Prostate gland (tissue), 2 donors: ENCODE data around the gene ARMH3. TPM values are rescaled to one million over a fixed set of nuclear protein-coding genes. Genes with fewer than 3 reads are reported as not detected.

Experiments used
- DNase-seq: peaks from one replicate; pipeline ENCODE4 v3.0.0-alpha.2; 2019; ENCODE audit warnings: low spot score
- H3K27ac ChIP-seq, 2 donors: fragments of 200-600 bp; sonication (generic); 2 replicates each; pipeline ENCODE4 v1.5.1; 2017 to 2019
- H3K27me3 ChIP-seq: fragments of 200-600 bp; sonication (generic); replicated peaks from 2 replicates; pipeline ENCODE4 v1.5.1; 2019; ENCODE audit not compliant: insufficient read depth
- H3K36me3 ChIP-seq, 2 donors: fragments of 200-600 bp; sonication (generic); 1 replicate in 1 of 2; 2 replicates in 1 of 2; pipeline versions ENCODE4 v1.5.1 to v1.8.1; 2017 to 2019
- H3K4me1 ChIP-seq: fragments of 200-600 bp; sonication (generic); replicated peaks from 2 replicates; pipeline ENCODE4 v1.5.1; 2019
- H3K4me3 ChIP-seq, 2 donors: fragments of 200-600 bp; sonication (generic); 2 replicates each; pipeline ENCODE4 v1.5.1; 2017 to 2019
- H3K9me3 ChIP-seq: fragments of 200-600 bp; sonication (generic); 2 replicates; pipeline ENCODE4 v1.5.1; 2017
- CTCF ChIP-seq, 4 experiments: fragments of 200-600 bp in 2 of 4; fragments of 450-650 bp in 2 of 4; sonication (generic) in 2 of 4; IDR thresholded peaks; 1 replicate in 3 of 4; 2 replicates in 1 of 4; pipeline ENCODE4 v1.5.1; 2016 to 2019; ENCODE audit warnings: antibody characterized with exemption in 4 of 4, mild to moderate bottlenecking in 2 of 4, moderate library complexity in 2 of 4
- POLR2A ChIP-seq: fragments of 450-650 bp; IDR thresholded peaks from one replicate; pipeline ENCODE4 v1.6.1; 2016; ENCODE audit warnings: antibody characterized with exemption, mild to moderate bottlenecking
- POLR2AphosphoS5 ChIP-seq: sonication (generic); formaldehyde crosslinking; IDR thresholded peaks from one replicate; pipeline ENCODE4 v1.6.1; 2017; ENCODE audit warnings: antibody characterized with exemption
- WGBS: methylation state at CpG from one replicate; pipeline ENCODE4 v1.1.5; 2018; 5-methylcytosine and 5-hydroxymethylcytosine counted together
- intact Hi-C: fragments of 100-400 bp; cut with DNase I; formaldehyde crosslinking; loops from one replicate; pipeline ENCODE4 v1.14.2; 2022
- total RNA-seq, 2 donors: library from RNA; depleted of rRNA; stranded (reverse); fragments of >200 nt; gene quantifications; one replicate each; pipeline ENCODE4 v1.1.0, GENCODE V29; 2016

ARMH3 gene
- total RNA-seq, 2 donors from 2014 or later: 15.1 to 20.5 TPM

GRCh38 chr10:101817337-101818118 lies 238.4 kb downstream of the ARMH3 start:
- intact Hi-C loops: loop anchor here (5.0 kb wide), 2 partner anchors 35 to 335 kb away; partner anchors contain the start of genes NOLC1 and NPM3
- TF ChIP-seq CTCF (IDR thresholded peaks at IDR 0.05) (no peak), POLR2A (peak; percentile 63), POLR2AphosphoS5 (peak; percentile 82)
- Histone ChIP-seq H3K27me3 (no peaks in the 10 kb centered on the region), H3K36me3 (no peaks in the 10 kb centered on the region), H3K4me1 (peaks cover 5% of the 10 kb centered on the region), H3K9me3 (no peaks in the 10 kb centered on the region), H3K4me3 (peak overlapping the region; percentile 99 to 100), H3K27ac (peak overlapping the region; percentile 96 to 97)
- WGBS: under 1% methylated on average over 44 of the region's 44 CpGs
- peak; percentile 92 for DNase-seq

- TF ChIP-seq POLR2A: no peak
- no peak for TF ChIP-seq POLR2AphosphoS5
- no peak for TF ChIP-seq CTCF (IDR thresholded peaks at IDR 0.05)
- DNase-seq: no peak
- Histone ChIP-seq H3K4me3 (peak overlapping the region; percentile 99 to 100), H3K27ac (peak overlapping the region; percentile 96 to 97), H3K27me3 (no peaks in the 10 kb centered on the region), H3K9me3 (no peaks in the 10 kb centered on the region), H3K4me1 (peaks cover 5% of the 10 kb centered on the region), H3K36me3 (no peaks in the 10 kb centered on the region)
- intact Hi-C loops: loop anchor here (5.0 kb wide), 2 partner anchors 35 to 335 kb away; partner anchors contain the start of genes NOLC1 and NPM3
- under 1% methylated on average over 14 of the region's 14 CpGs for WGBS
Measured at GRCh38 chr10:101816913-101817336, 239.0 kb downstream of the ARMH3 start.

GRCh38 chr10:101816376-101816775 lies 239.6 kb downstream of the ARMH3 start:
- H3K4me1 ChIP-seq: peaks cover 5% of the 10 kb centered on the region
- intact Hi-C loops: loop anchor here (5.0 kb wide), 2 partner anchors 34 to 336 kb away; partner anchors contain the start of genes NOLC1 and NPM3
- no peak for DNase-seq
- H3K36me3 ChIP-seq: no peaks in the 10 kb centered on the region
- no peaks in the 10 kb centered on the region for H3K27me3 ChIP-seq
- H3K9me3 ChIP-seq: no peaks in the 10 kb centered on the region
- no peak for TF ChIP-seq CTCF (IDR thresholded peaks at IDR 0.05)
- under 1% methylated on average over 5 of the region's 5 CpGs for WGBS
- H3K4me3 ChIP-seq: peak overlapping the region; percentile 99 to 100
- H3K27ac ChIP-seq: no peak overlapping the region

- no peaks in the 10 kb centered on the region for H3K9me3 ChIP-seq
- peaks cover 5% of the 10 kb centered on the region for H3K4me1 ChIP-seq
- TF ChIP-seq CTCF (IDR thresholded peaks at IDR 0.05) (no peak), POLR2AphosphoS5 (no peak), POLR2A (no peak)
- intact Hi-C loops: loop anchor here (5.0 kb wide), 2 partner anchors 32 to 338 kb away; partner anchors contain the start of genes NOLC1 and NPM3
- no peak for DNase-seq
- H3K4me3 ChIP-seq: peak overlapping the region in 1 of 2 donors; percentile 100
- H3K27ac ChIP-seq: no peak overlapping the region
- H3K36me3 ChIP-seq: no peaks in the 10 kb centered on the region
- WGBS: 73% methylated on average over 8 of the region's 8 CpGs
- H3K27me3 ChIP-seq: no peaks in the 10 kb centered on the region
Measured at GRCh38 chr10:101814466-101815071, 241.4 kb downstream of the ARMH3 start.
